ENCODE results near the gene CLIC5. TPM values are rescaled to one million over a fixed set of nuclear protein-coding genes. Genes with fewer than 3 reads are reported as not detected.

Gene CLIC5
- total and polyA plus RNA-seq, 3 donors from 2014 or later, result 2.7 to 17.1 (median 4.8) TPM

- WGBS, 2 donors, result 81 to 100% methylated on average over 1 of the region's 1 CpG
- intact Hi-C loops (cut with DNase I; ENCODE audit: low total_unique reads), result no loop called here
- H3K4me3 ChIP-seq, result no peak overlapping the region
- H3K27ac ChIP-seq, result no peak overlapping the region
- no peak for TF ChIP-seq POLR2A (IDR thresholded peaks at IDR 0.05)
- TF ChIP-seq CTCF (IDR thresholded peaks at IDR 0.05), result no peak
- DNase-seq, result no peak
- H3K4me1 ChIP-seq, result no peaks in the 10 kb centered on the region
- no peaks in the 10 kb centered on the region for H3K9me3 ChIP-seq
- H3K27me3 ChIP-seq, result no peaks in the 10 kb centered on the region
- H3K36me3 ChIP-seq (ENCODE audit: low read depth, missing control alignments), result no peaks in the 10 kb centered on the region
These were observed 43.9 kb upstream of the CLIC5 start for GRCh38 chr6:46059608-46060007.

GRCh38 chr6:46058951-46059350, 43.3 kb upstream of the CLIC5 start:
- no peaks in the 10 kb centered on the region for H3K36me3 ChIP-seq (ENCODE audit: low read depth, missing control alignments)
- no peak for TF ChIP-seq CTCF (IDR thresholded peaks at IDR 0.05)
- TF ChIP-seq POLR2A (IDR thresholded peaks at IDR 0.05), result no peak
- no peaks in the 10 kb centered on the region for H3K4me1 ChIP-seq
- H3K27me3 ChIP-seq, result no peaks in the 10 kb centered on the region
- H3K4me3 ChIP-seq, result no peak overlapping the region
- intact Hi-C loops (cut with DNase I; ENCODE audit: low total_unique reads), result no loop called here
- no peak for DNase-seq
- H3K27ac ChIP-seq, result no peak overlapping the region
- no peaks in the 10 kb centered on the region for H3K9me3 ChIP-seq
- WGBS, 2 donors, result 82 to 86% methylated on average over 1 of the region's 1 CpG

GRCh38 chr6:46057792-46058191, 42.1 kb upstream of the CLIC5 start:
- DNase-seq, result no peak
- H3K4me3 ChIP-seq, result no peak overlapping the region
- H3K9me3 ChIP-seq, result no peaks in the 10 kb centered on the region
- H3K27ac ChIP-seq, result no peak overlapping the region
- intact Hi-C loops (cut with DNase I; ENCODE audit: low total_unique reads), result no loop called here
- no peak for TF ChIP-seq POLR2A (IDR thresholded peaks at IDR 0.05)
- TF ChIP-seq CTCF (IDR thresholded peaks at IDR 0.05), result no peak
- H3K4me1 ChIP-seq, result no peaks in the 10 kb centered on the region
- H3K36me3 ChIP-seq (ENCODE audit: low read depth, missing control alignments), result no peaks in the 10 kb centered on the region
- H3K27me3 ChIP-seq, result no peaks in the 10 kb centered on the region

GRCh38 chr6:46056906-46057529, 41.4 kb upstream of the CLIC5 start:
- Histone ChIP-seq H3K27me3 (no peaks in the 10 kb centered on the region), H3K36me3 (ENCODE audit: low read depth, missing control alignments) (no peaks in the 10 kb centered on the region), H3K27ac (no peak overlapping the region), H3K4me1 (no peaks in the 10 kb centered on the region), H3K4me3 (no peak overlapping the region), H3K9me3 (no peaks in the 10 kb centered on the region)
- no peak for TF ChIP-seq CTCF (IDR thresholded peaks at IDR 0.05)
- no peak for TF ChIP-seq POLR2A (IDR thresholded peaks at IDR 0.05)
- DNase-seq, result no peak
- intact Hi-C loops (cut with DNase I; ENCODE audit: low total_unique reads), result no loop called here
- WGBS, 2 donors, result 89 to 92% methylated on average over 4 of the region's 4 CpGs

- no peaks in the 10 kb centered on the region for H3K27me3 ChIP-seq
- no peaks in the 10 kb centered on the region for H3K4me1 ChIP-seq
- H3K36me3 ChIP-seq (ENCODE audit: low read depth, missing control alignments), result no peaks in the 10 kb centered on the region
- H3K27ac ChIP-seq, result no peak overlapping the region
- no peaks in the 10 kb centered on the region for H3K9me3 ChIP-seq
- intact Hi-C loops (cut with DNase I; ENCODE audit: low total_unique reads), result no loop called here
- no peak for DNase-seq
- WGBS, 2 donors, result 79 to 81% methylated on average over 5 of the region's 5 CpGs
- TF ChIP-seq POLR2A (IDR thresholded peaks at IDR 0.05), result no peak
- no peak for TF ChIP-seq CTCF (IDR thresholded peaks at IDR 0.05)
- H3K4me3 ChIP-seq, result no peak overlapping the region
These were observed 38.9 kb upstream of the CLIC5 start for GRCh38 chr6:46054516-46054915.

Measured in testis (tissue), 3 donors.